GM11168 (cell line): ENCODE results near the gene NAALADL2.

Source experiments
- in situ Hi-C: fragments of 300-500 bp; cut with MboI; formaldehyde crosslinking; loops from one replicate; pipeline ENCODE4 v1.12.0; 2022; ENCODE audit warnings: low sequenced_read_pairs; ENCODE audit not compliant: unreplicated experiment

Gene NAALADL2

GRCh38 chr3:175278680-175279079, 419.5 kb downstream of the NAALADL2 start:
- in situ Hi-C loops: no loop called here

GRCh38 chr3:175279457-175279856, 420.3 kb downstream of the NAALADL2 start:
- in situ Hi-C loops: no loop called here

GRCh38 chr3:175279911-175280310, 420.8 kb downstream of the NAALADL2 start:
- in situ Hi-C loops: no loop called here

- in situ Hi-C loops: no loop called here
Observed at GRCh38 chr3:175287361-175287963, 428.3 kb downstream of the NAALADL2 start.

- in situ Hi-C loops: no loop called here
Observed at GRCh38 chr3:175288621-175289020, 429.5 kb downstream of the NAALADL2 start.

- in situ Hi-C loops: no loop called here
Observed at GRCh38 chr3:175294793-175295192, 435.7 kb downstream of the NAALADL2 start.

GRCh38 chr3:175295248-175296130, 436.4 kb downstream of the NAALADL2 start:
- in situ Hi-C loops: no loop called here

GRCh38 chr3:175297216-175297615, 438.1 kb downstream of the NAALADL2 start:
- in situ Hi-C loops: no loop called here

- in situ Hi-C loops: no loop called here
Observed at GRCh38 chr3:175301741-175302140, 442.6 kb downstream of the NAALADL2 start.

GRCh38 chr3:175304404-175304803, 445.3 kb downstream of the NAALADL2 start:
- in situ Hi-C loops: no loop called here

- in situ Hi-C loops: no loop called here
Observed at GRCh38 chr3:175307642-175308041, 448.5 kb downstream of the NAALADL2 start.

- in situ Hi-C loops: no loop called here
Observed at GRCh38 chr3:175308097-175308496, 449.0 kb downstream of the NAALADL2 start.

- in situ Hi-C loops: no loop called here
Observed at GRCh38 chr3:175310046-175310445, 450.9 kb downstream of the NAALADL2 start.

- in situ Hi-C loops: no loop called here
Observed at GRCh38 chr3:175311404-175311803, 452.3 kb downstream of the NAALADL2 start.

GRCh38 chr3:175311946-175312345, 452.8 kb downstream of the NAALADL2 start:
- in situ Hi-C loops: no loop called here

- in situ Hi-C loops: no loop called here
Observed at GRCh38 chr3:175312791-175313190, 453.7 kb downstream of the NAALADL2 start.

GRCh38 chr3:175316799-175317198, 457.7 kb downstream of the NAALADL2 start:
- in situ Hi-C loops: no loop called here

GRCh38 chr3:175325440-175325839, 466.3 kb downstream of the NAALADL2 start:
- in situ Hi-C loops: no loop called here

- in situ Hi-C loops: no loop called here
Observed at GRCh38 chr3:175326041-175326440, 466.9 kb downstream of the NAALADL2 start.

GRCh38 chr3:175329373-175329772, 470.2 kb downstream of the NAALADL2 start:
- in situ Hi-C loops: no loop called here

- in situ Hi-C loops: no loop called here
Observed at GRCh38 chr3:175335229-175335628, 476.1 kb downstream of the NAALADL2 start.
